T-helper 1 cell treated with Interleukin-12 subunit alpha and Interleukin-12 subunit beta and Interleukin-4 antibody, amounts not matched to agents 30 μg/mL and 1 μg/mL, for 36 hours (primary cell): ENCODE measurements around the gene SARDH.

Experiments used
- H3K27ac Mint-ChIP-seq: one replicate; pipeline ENCODE4 v1.8.0; 2021; ENCODE audit warnings: mild to moderate bottlenecking, mixed read lengths
- H3K27me3 Mint-ChIP-seq: one replicate; pipeline ENCODE4 v1.8.0; 2021; ENCODE audit warnings: low read depth, mixed read lengths
- H3K36me3 Mint-ChIP-seq: one replicate; pipeline ENCODE4 v1.8.0; 2021; ENCODE audit warnings: low read depth, mixed read lengths
- H3K4me1 Mint-ChIP-seq: one replicate; pipeline ENCODE4 v1.8.0; 2021; ENCODE audit warnings: low read depth, mixed read lengths
- H3K4me3 Mint-ChIP-seq: one replicate; pipeline ENCODE4 v1.8.0; 2021; ENCODE audit warnings: mild to moderate bottlenecking, moderate library complexity, mixed read lengths
- H3K9me3 Mint-ChIP-seq: one replicate; pipeline ENCODE4 v1.8.0; 2021; ENCODE audit warnings: mixed read lengths

SARDH gene

GRCh38 chr9:133737774-133738639 lies at the start of gene SARDH:
Gene SARDH, minus strand, starts transcription at chr9:133738352. Its CDS starts 4,179 bp downstream, at chr9:133734173.
- Mint-ChIP-seq H3K9me3 (no peaks in the 10 kb centered on the region), H3K4me1 (no peaks in the 10 kb centered on the region), H3K4me3 (no peak within 1 kb of the TSS), H3K27me3 (no peaks in the 10 kb centered on the region), H3K36me3 (no peaks in the 10 kb centered on the region), H3K27ac (no peak within 1 kb of the TSS)

- Mint-ChIP-seq H3K4me1 (peaks cover 3% of the 10 kb centered on the region), H3K27ac (no peak overlapping the region)
These were observed 49.5 kb upstream of the SARDH start for GRCh38 chr9:133787754-133788025.

GRCh38 chr9:133786907-133787753 lies 49.0 kb upstream of the SARDH start:
- Mint-ChIP-seq H3K9me3 (no peaks in the 10 kb centered on the region), H3K27me3 (no peaks in the 10 kb centered on the region), H3K4me1 (peaks cover 3% of the 10 kb centered on the region), H3K36me3 (no peaks in the 10 kb centered on the region), H3K4me3 (no peak overlapping the region), H3K27ac (no peak overlapping the region)

More at GRCh38 chr9:133787754-133788025, 49.5 kb upstream of the SARDH start:
- Mint-ChIP-seq H3K36me3 (no peaks in the 10 kb centered on the region), H3K9me3 (no peaks in the 10 kb centered on the region), H3K4me3 (no peak overlapping the region), H3K27me3 (no peaks in the 10 kb centered on the region)

- Mint-ChIP-seq H3K9me3 (no peaks in the 10 kb centered on the region), H3K27ac (no peak overlapping the region), H3K27me3 (no peaks in the 10 kb centered on the region), H3K4me1 (peaks cover 3% of the 10 kb centered on the region), H3K4me3 (no peak overlapping the region), H3K36me3 (no peaks in the 10 kb centered on the region)
These were observed 48.2 kb upstream of the SARDH start for GRCh38 chr9:133786371-133786753.

GRCh38 chr9:133785753-133786370 lies 47.7 kb upstream of the SARDH start:
- H3K27me3 Mint-ChIP-seq: no peaks in the 10 kb centered on the region
- H3K4me1 Mint-ChIP-seq: peaks cover 3% of the 10 kb centered on the region
- no peaks in the 10 kb centered on the region for H3K9me3 Mint-ChIP-seq
- no peak overlapping the region for H3K4me3 Mint-ChIP-seq
- H3K27ac Mint-ChIP-seq: no peak overlapping the region
- H3K36me3 Mint-ChIP-seq: no peaks in the 10 kb centered on the region

- no peak overlapping the region for H3K27ac Mint-ChIP-seq
- peaks cover 3% of the 10 kb centered on the region for H3K4me1 Mint-ChIP-seq
- H3K4me3 Mint-ChIP-seq: no peak overlapping the region
- H3K36me3 Mint-ChIP-seq: no peaks in the 10 kb centered on the region
- no peaks in the 10 kb centered on the region for H3K9me3 Mint-ChIP-seq
- no peaks in the 10 kb centered on the region for H3K27me3 Mint-ChIP-seq
These were observed 46.8 kb upstream of the SARDH start for GRCh38 chr9:133784731-133785561.

- Mint-ChIP-seq H3K27me3 (no peaks in the 10 kb centered on the region), H3K4me3 (no peak overlapping the region), H3K27ac (no peak overlapping the region), H3K9me3 (no peaks in the 10 kb centered on the region), H3K4me1 (peaks cover 3% of the 10 kb centered on the region), H3K36me3 (no peaks in the 10 kb centered on the region)
These were observed 45.2 kb upstream of the SARDH start for GRCh38 chr9:133783331-133783731.

- H3K27me3 Mint-ChIP-seq: no peaks in the 10 kb centered on the region
- H3K36me3 Mint-ChIP-seq: no peaks in the 10 kb centered on the region
- H3K27ac Mint-ChIP-seq: no peak overlapping the region
- H3K4me3 Mint-ChIP-seq: no peak overlapping the region
- H3K4me1 Mint-ChIP-seq: peaks cover 3% of the 10 kb centered on the region
- no peaks in the 10 kb centered on the region for H3K9me3 Mint-ChIP-seq
These were observed 44.3 kb upstream of the SARDH start for GRCh38 chr9:133782157-133783130.

- H3K4me3 Mint-ChIP-seq: no peak overlapping the region
These were observed 43.6 kb upstream of the SARDH start for GRCh38 chr9:133781828-133782135.

GRCh38 chr9:133780962-133781827 lies 43.0 kb upstream of the SARDH start:
- no peaks in the 10 kb centered on the region for H3K27me3 Mint-ChIP-seq
- no peaks in the 10 kb centered on the region for H3K9me3 Mint-ChIP-seq
- no peak overlapping the region for H3K27ac Mint-ChIP-seq
- H3K36me3 Mint-ChIP-seq: no peaks in the 10 kb centered on the region
- H3K4me3 Mint-ChIP-seq: no peak overlapping the region
- peaks cover under 1% of the 10 kb centered on the region for H3K4me1 Mint-ChIP-seq

More at GRCh38 chr9:133781828-133782135, 43.6 kb upstream of the SARDH start:
- Mint-ChIP-seq H3K4me1 (peaks cover 3% of the 10 kb centered on the region), H3K27me3 (no peaks in the 10 kb centered on the region), H3K36me3 (no peaks in the 10 kb centered on the region), H3K27ac (no peak overlapping the region), H3K9me3 (no peaks in the 10 kb centered on the region)

GRCh38 chr9:133780404-133780945 lies 42.3 kb upstream of the SARDH start:
- H3K36me3 Mint-ChIP-seq: peaks cover under 1% of the 10 kb centered on the region
- H3K27ac Mint-ChIP-seq: no peak overlapping the region
- no peaks in the 10 kb centered on the region for H3K27me3 Mint-ChIP-seq
- H3K4me3 Mint-ChIP-seq: no peak overlapping the region
- no peaks in the 10 kb centered on the region for H3K4me1 Mint-ChIP-seq
- no peaks in the 10 kb centered on the region for H3K9me3 Mint-ChIP-seq

- Mint-ChIP-seq H3K9me3 (no peaks in the 10 kb centered on the region), H3K27me3 (no peaks in the 10 kb centered on the region), H3K4me3 (no peak overlapping the region), H3K27ac (no peak overlapping the region), H3K36me3 (peaks cover 1% of the 10 kb centered on the region), H3K4me1 (no peaks in the 10 kb centered on the region)
These were observed 41.6 kb upstream of the SARDH start for GRCh38 chr9:133779516-133780403.
